ENCODE measurements around the gene SYT9. TPM values are rescaled to one million over a fixed set of nuclear protein-coding genes. Genes with fewer than 3 reads are reported as not detected.

The SYT9 gene
- total RNA-seq, 1 donor, result under 0.01 TPM

DNA sequence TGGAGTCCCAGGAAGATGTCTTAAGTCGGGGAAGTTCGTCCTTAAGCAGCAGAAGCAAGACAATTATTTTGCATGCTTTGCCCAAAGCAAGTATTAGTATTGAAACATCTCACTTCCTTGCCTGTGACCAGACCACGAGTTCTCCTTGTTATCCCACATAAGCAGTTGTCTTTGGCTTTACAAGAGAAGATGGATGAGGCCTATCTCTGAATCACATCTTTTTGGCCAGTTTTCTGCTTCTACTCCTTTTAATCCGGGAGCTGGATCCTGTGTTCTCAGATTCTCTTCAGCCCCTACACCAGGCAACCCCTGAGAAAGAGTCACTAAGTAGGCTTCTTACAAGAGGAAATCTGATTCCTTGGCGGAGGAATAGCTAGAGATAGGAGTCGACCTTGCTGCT is 2.1 kb downstream of the SYT9 start:
- TF ChIP-seq, protein P1, sequence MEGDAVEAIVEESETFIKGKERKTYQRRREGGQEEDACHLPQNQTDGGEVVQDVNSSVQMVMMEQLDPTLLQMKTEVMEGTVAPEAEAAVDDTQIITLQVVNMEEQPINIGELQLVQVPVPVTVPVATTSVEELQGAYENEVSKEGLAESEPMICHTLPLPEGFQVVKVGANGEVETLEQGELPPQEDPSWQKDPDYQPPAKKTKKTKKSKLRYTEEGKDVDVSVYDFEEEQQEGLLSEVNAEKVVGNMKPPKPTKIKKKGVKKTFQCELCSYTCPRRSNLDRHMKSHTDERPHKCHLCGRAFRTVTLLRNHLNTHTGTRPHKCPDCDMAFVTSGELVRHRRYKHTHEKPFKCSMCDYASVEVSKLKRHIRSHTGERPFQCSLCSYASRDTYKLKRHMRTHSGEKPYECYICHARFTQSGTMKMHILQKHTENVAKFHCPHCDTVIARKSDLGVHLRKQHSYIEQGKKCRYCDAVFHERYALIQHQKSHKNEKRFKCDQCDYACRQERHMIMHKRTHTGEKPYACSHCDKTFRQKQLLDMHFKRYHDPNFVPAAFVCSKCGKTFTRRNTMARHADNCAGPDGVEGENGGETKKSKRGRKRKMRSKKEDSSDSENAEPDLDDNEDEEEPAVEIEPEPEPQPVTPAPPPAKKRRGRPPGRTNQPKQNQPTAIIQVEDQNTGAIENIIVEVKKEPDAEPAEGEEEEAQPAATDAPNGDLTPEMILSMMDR (IDR thresholded peaks at IDR 0.05; ENCODE audit: insufficient read depth, low read depth, low read length), result no peak
- H3K4me3 ChIP-seq (ENCODE audit: low read depth, low read length), result no peak overlapping the region
- DNase-seq (ENCODE audit: low read depth), result no peak

DNA sequence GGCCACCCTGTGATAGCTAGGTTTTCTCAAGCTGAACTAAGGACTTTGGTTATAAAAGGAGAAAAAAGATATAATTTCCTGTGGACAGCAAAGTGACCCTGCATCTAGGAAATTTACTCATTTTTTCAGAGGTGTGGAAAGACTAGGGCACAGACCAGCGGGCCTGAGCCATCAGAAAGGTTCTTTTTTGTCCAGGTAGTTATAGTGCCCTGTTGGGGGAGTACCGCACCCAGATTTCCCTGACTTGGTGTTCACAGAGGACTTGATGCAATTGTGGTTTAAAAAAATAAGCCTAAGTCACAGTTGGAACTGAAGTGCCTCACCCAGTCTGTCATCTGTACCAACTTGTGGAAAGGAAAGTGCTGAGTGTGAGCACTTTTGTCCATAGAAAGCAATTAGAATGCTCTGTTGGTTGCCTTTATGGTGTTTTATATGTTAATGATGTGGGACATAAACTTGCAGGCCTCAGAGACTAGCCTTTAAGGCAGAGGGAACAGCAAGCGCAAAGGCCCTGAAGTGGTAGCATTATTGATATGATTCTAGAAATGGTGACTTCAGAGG is 3.1 kb downstream of the SYT9 start:
- TF ChIP-seq, protein P1 (IDR thresholded peaks at IDR 0.05; ENCODE audit: insufficient read depth, low read depth, low read length), result no peak
- H3K4me3 ChIP-seq (ENCODE audit: low read depth, low read length), result no peak overlapping the region
- DNase-seq (ENCODE audit: low read depth), result no peak

DNA sequence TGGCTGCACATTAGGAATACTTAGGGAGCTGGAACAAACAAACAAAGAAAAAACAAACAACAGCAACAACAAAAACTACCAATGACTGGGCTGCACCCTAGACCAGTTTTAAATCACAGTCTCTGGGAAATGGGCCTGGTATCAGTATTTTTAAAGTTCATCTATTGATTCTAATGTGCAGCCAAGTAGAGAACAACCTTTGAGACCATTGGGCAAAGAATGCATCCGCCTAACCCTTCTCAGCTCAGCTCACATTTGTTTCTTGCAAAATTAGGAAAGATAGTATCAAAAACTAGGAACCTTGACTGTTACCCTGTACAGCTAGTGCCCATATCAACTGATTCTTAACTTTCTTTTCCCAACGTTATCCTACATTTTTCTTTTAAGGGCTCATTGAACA is 5.2 kb downstream of the SYT9 start:
- H3K4me3 ChIP-seq (ENCODE audit: low read depth, low read length), result no peak overlapping the region
- DNase-seq (ENCODE audit: low read depth), result no peak
- TF ChIP-seq, protein P1 (IDR thresholded peaks at IDR 0.05; ENCODE audit: insufficient read depth, low read depth, low read length), result no peak

DNA sequence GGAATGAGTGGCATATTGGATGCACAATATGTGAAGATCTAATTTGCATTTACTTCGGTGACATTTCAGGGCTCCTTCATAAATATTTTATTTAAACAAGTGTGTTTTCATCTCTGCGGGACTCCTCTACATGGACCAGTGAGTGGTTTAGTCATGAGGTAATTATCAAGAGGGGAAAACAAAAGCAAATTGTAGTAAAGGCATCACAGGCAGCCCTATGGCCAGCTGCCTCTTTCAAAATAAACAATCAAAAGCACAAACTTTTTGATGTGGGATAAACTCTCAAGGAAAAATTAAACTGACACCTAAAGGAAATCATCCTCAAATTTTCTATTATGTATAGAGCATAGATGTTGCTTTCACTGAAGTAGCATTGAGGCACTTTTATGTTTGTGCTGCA is 6.0 kb downstream of the SYT9 start:
- no peak for DNase-seq (ENCODE audit: low read depth)
- TF ChIP-seq, protein P1 (IDR thresholded peaks at IDR 0.05; ENCODE audit: insufficient read depth, low read depth, low read length), result no peak
- H3K4me3 ChIP-seq (ENCODE audit: low read depth, low read length), result no peak overlapping the region

DNA sequence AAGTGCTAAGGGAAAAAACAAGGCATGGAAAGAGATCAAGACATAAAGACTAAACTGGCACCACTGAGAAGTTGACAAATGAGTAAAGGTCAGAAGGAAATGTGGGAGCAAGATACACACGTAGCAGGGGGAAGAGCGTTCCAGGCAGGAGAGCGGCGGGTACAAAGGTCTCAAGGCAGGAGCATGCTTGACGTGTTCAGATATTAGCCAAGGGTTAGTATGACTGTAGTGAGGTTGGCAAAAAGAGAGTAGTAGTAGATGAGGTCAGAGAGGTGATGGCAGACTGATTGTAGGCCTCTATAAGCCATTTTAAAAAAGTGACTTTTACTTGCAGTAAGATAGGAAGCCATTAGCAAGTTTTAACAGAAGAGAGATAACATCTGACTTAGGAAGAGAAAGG is 9.9 kb downstream of the SYT9 start:
- no peak overlapping the region for H3K4me3 ChIP-seq (ENCODE audit: low read depth, low read length)
- DNase-seq (ENCODE audit: low read depth), result no peak
- TF ChIP-seq, protein P1 (IDR thresholded peaks at IDR 0.05; ENCODE audit: insufficient read depth, low read depth, low read length), result no peak

DNA sequence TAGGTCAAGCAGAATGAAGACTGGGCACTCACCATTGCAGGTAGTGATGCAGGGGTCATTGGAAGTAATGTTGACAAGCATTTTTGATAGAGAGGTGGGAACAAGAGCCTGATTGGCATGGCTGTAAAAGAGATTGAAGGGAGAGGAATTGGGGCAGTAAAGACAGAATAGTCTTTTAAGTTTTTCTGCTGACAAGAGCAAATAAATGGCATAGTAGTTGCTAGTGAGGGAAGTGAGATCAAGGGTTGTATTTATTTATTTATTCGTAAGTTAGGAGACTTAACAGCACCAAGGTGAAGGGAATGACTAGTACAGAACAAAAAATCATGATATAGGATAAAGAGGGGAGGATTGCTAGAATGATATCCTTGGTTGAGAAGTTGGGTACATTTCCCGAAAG is 11.0 kb downstream of the SYT9 start:
- TF ChIP-seq, protein P1 (IDR thresholded peaks at IDR 0.05; ENCODE audit: insufficient read depth, low read depth, low read length), result no peak
- DNase-seq (ENCODE audit: low read depth), result no peak
- H3K4me3 ChIP-seq (ENCODE audit: low read depth, low read length), result no peak overlapping the region

DNA sequence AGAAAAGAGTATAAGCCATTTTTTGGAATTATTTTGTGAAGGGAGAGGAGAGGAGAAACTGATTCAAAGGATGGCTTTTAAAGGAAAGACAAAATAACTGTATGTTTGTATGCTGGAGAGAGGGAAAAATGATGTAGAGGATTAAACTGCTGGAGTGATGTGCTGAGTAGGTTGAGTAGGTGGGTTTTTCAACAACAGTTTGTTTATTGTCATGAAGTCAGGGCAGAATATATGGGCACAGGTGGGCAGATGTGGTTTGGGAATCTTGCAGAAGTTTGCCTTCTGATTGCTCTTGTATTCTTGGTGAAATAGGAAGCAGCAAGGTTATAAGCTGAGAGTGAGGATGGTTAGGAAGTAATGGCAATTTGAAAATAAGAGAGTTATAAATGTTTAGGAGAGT is 12.1 kb downstream of the SYT9 start:
- no peak overlapping the region for H3K4me3 ChIP-seq (ENCODE audit: low read depth, low read length)
- no peak for DNase-seq (ENCODE audit: low read depth)
- TF ChIP-seq, protein P1 (IDR thresholded peaks at IDR 0.05; ENCODE audit: insufficient read depth, low read depth, low read length), result no peak

Data from fibroblast of villous mesenchyme (primary cell).